Subcutaneous adipose tissue (tissue), 4 donors: Measurements from ENCODE around the gene METTL26. TPM values are rescaled to one million over a fixed set of nuclear protein-coding genes. Genes with fewer than 3 reads are reported as not detected.

Source experiments
- CTCF ChIP-seq: fragments of 450-650 bp; IDR thresholded peaks from one replicate; pipeline ENCODE4 v1.5.1; 2016; ENCODE audit warnings: low read depth, mild to moderate bottlenecking, control low read depth, antibody characterized with exemption, moderate library complexity
- total RNA-seq, 4 donors: library from RNA; depleted of rRNA; stranded (reverse); fragments of >200 nt; gene quantifications; one replicate each; pipeline ENCODE4 v1.1.0, GENCODE V29; 2016

METTL26 gene
- total RNA-seq, 4 donors from 2014 or later: 72.2 to 199 (median 117) TPM

DNA sequence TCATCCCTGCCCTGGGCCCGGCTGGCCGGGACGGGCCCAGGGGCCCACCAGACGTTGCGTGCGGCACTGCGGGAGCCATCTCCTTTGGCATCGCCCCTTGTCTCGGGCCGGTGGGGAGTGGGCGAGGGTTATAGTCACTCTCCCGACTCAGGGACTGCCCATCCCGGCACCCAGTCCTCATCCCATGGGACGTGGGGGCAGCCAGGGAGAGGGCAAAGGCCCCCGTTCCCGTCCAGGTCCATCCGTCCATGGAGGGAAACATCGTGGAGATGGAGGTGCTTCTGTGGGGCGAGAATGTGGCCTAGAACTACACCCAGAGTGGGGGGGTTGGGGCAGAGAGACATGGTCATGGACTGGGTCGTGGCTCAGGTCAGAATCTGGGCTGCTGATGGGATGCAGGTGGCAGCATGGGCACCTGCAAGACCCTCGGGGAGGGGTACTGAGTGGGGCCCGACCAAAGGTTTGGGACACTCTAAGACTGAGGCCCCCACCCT is 10.6 kb upstream of the METTL26 start:
- TF ChIP-seq CTCF: no peak

- TF ChIP-seq CTCF: no peak
Measured at GRCh38 chr16:645852-646678, 10.0 kb upstream of the METTL26 start.

GRCh38 chr16:644556-644955 is 8.5 kb upstream of the METTL26 start:
- no peak for TF ChIP-seq CTCF

- no peak for TF ChIP-seq CTCF
Measured at GRCh38 chr16:643050-643368, 6.9 kb upstream of the METTL26 start.

DNA sequence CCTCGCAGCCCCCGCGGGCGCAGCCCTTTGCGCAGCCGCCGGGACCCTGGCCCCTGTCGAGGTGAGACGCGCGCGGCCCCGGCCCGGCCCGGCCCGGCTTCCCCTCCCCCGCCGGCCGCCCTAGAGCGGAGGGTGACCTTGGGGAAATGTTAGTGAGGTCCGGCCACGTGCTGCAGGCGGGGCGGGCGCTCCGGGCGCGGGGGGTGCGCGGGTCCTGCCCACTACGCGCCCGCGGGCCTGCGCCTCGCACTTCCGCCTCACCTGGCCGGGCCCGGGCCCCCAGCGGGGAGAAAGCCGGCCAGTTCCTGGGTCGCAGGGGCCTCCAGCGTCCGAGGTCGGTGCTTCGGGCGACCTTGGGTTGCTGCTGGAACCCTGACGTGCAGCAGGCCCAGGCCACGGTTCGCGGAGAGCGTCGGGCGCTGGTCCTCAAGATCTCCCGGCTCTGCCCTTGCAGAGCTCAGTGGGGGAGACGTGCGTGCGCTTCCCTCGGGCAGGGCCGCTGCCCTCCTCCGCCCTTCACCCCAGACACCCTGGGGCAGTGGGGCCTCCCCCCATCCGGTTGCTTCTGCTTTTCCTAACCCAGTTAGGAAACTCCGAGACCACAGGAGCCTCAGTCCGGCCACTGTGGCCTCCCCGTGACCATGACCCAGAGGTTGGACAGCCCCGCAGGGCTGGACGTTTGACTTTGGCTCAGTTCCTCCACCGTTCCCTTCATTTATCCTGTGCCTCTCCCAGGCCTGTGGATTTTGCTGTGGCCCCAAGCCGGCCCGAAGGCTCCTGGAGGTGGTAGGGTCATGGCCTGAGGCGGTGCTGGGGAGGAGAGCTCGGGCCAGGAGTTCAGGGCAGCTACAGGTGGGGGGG is 6.3 kb upstream of the METTL26 start:
- no peak for TF ChIP-seq CTCF

DNA sequence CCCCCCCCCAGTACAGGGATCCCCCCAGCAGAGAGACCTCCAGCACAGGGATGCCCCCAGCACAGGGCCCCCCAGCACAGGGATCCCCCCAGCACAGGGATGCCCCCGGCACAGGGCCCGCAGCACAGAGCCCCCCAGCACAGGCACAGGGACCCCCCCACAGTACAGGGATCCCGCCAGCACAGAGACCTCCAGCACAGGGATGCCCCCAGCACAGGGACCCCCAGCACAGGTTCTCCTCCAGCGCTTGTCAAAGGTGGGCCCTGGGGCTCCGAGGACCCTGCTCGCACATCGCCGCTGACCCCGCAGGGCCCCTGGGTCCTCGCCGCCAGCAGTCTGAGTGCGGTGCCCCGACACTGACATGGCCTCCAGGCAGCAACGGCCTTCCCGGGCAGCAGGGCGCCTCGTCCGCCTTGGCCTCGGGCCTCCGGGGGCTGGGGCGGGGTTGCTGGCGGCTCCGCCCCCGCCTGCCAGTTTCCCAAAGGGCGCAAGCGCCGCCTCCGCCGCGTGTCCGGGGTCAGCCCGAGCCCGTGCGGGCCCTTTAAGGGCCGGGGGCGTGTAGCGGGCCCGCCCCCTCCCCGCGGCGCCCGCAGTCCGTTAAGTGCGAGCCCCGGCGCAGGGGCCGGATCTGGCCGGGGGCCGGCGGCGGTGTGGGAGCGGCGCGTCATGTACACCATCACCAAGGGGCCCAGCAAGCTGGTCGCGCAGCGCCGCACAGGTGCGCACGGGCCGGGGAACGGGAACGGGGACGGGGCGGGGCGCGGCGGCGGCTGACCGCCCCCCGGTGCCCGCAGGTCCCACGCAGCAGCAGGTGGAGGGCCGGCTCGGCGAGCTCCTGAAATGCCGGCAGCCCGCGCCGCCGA is 5.5 kb upstream of the METTL26 start, which contains the start of gene MCRIP2:
Gene MCRIP2, plus strand, starts transcription at position 503 of the 863 bp plus-strand sequence. Its CDS starts 164 bp downstream, at position 667.
- TF ChIP-seq CTCF: no peak
